HPDE6-E6E7 (cell line): ENCODE results near the gene C19orf47.
"Not testable (repeated sequence)": the region's sequence is repeated elsewhere in the genome, so short reads cannot be mapped to it uniquely, and the experiment has no call there.

Experiments used
- DNase-seq: peaks from one replicate; pipeline ENCODE4 v3.0.0; 2011; ENCODE audit warnings: missing footprints; ENCODE audit errors: extremely low spot score

The C19orf47 gene

DNA sequence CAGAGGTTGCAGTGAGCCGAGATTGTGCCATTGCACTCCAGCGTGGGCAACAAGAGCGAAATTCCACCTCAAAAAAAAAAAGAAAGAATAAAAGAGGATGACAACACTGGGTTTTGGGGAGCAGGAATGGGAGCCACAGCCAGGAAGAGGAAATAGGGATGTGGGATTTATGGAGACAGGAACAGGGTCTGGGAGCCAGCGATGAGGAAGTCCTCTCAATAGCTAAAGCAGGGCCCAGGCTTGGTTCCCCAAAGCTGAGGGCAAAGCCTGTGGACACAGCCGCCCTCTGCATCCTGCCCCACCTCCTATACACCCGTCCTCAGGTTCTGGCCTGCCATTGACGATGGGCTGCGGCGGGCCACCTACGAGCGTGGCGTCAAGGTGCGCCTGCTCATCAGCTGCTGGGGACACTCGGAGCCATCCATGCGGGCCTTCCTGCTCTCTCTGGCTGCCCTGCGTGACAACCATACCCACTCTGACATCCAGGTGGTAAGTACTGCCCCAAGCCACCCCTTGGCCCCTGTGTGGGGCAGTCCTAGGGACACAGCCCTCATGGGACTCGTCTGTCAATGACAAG, 28.2 kb upstream of the C19orf47 start:
- no peak for DNase-seq

- no peak for DNase-seq
These were observed 25.9 kb upstream of the C19orf47 start for GRCh38 chr19:40374084-40374483.

- no peak for DNase-seq
These were observed 23.6 kb upstream of the C19orf47 start for GRCh38 chr19:40371802-40372122.

DNA sequence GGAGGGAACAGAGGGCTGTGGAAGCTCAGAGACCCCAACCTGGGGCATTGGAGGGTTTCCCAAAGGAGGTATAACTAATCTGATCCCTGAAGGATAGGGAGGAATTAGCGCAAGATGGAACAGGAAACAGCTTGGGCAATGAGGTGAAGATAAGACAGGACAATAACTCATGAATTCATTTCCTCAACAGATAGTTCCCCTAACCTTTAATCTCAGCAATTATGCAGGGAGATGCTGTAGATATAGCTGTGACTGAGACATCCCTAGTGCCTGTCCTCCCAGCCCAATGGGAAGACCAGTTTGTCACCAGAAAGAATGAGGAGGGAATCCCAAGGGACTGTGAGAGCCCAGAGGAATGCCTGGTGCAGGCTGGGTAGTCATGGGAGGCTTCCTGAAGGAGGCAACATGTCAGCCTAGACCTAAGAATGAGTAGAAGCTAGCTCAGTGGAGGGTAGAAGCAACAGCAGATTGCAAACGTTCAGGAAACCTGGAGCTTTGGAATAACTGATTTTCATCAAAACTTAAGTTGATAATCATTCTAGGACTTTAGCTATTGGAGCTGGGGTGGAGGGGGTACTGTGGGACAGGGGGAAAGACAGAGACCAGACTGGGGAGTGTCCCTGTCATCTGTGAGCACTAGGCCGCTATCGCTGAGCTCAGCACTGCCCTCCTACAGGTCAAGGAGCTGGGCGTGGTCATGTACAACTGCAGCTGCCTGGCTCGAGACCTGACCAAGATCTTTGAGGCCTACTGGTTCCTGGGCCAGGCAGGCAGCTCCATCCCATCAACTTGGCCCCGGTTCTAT, 23.0 kb upstream of the C19orf47 start:
- DNase-seq, result no peak

- DNase-seq, result not testable (repeated sequence)
These were observed 22.1 kb upstream of the C19orf47 start for GRCh38 chr19:40370253-40370652.

- no peak for DNase-seq
These were observed 21.6 kb upstream of the C19orf47 start for GRCh38 chr19:40369797-40370196.

- DNase-seq, result no peak
These were observed 19.6 kb upstream of the C19orf47 start for GRCh38 chr19:40367577-40368434.

- DNase-seq, result no peak
These were observed 18.7 kb upstream of the C19orf47 start for GRCh38 chr19:40366697-40367561.

GRCh38 chr19:40365613-40366401, 17.6 kb upstream of the C19orf47 start:
- DNase-seq, result peak; percentile 94

- no peak for DNase-seq
These were observed 16.8 kb upstream of the C19orf47 start for GRCh38 chr19:40365010-40365409.

DNA sequence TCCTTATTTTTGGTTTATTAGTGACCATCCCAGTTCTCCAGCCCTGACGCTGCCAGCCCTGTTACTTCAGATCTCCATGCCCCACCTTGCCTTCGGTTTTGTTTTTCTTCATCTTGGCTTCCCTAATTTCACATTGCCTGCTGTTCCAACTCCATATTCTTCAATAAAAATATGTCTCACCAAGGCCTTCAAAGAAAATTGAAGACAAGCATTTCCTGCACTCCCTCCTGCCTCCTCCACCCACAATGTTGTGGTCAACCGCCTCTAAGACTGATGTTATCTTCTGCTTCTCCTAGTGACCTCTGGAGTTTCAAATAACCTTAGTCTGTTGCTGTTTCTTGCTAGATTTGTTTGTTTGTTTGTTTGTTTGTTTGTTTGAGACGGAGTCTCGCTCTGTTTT, 14.9 kb upstream of the C19orf47 start:
- DNase-seq, result no peak

GRCh38 chr19:40362160-40362559, 14.0 kb upstream of the C19orf47 start:
- DNase-seq, result no peak

- no peak for DNase-seq
These were observed 12.6 kb upstream of the C19orf47 start for GRCh38 chr19:40360708-40361241.

GRCh38 chr19:40360020-40360707, 12.0 kb upstream of the C19orf47 start:
- DNase-seq, result no peak

DNA sequence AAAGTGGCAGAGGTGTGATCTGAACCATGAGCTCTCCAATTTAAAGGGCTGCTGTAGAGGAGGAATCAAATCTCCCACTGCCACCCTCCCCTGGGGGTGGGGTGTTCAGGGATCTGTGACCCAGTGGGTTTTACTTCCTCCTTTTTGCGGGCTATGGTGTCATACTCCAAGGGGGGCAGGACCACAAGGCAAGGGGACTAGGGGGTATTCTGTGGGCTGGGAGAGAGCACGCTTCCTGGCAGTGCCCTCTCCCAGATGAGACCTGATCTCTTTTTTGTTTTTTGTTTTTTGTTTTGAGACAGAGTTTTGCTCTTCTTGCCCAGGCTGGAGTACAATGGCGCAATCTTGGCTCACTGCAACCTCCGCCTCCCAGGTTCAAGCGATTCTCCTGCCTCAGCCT, 10.6 kb upstream of the C19orf47 start:
- DNase-seq, result no peak

DNA sequence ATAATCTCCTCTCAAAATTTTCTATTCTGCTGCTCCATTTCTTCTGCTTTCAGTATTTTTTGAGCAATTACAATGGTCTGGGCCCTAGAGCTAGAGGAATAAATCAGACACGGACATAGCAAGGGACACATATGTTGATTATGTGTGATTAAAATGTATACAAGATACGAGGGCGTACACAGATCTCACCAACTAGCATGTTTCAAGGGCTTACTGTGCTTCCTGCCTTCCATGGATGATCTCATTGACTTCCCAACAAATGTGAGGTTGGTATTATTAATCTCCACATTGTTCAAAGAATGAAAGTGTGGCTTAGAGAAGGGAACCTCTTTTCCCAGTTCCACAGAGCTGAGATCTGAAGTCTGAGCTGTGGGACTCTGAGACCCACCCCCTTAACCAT, 9.4 kb upstream of the C19orf47 start:
- DNase-seq, result no peak

GRCh38 chr19:40356681-40357595, 8.7 kb upstream of the C19orf47 start:
- DNase-seq, result no peak

GRCh38 chr19:40355975-40356680, 7.9 kb upstream of the C19orf47 start:
- no peak for DNase-seq
